Activated naive CD8-positive, alpha-beta T cell treated with anti-CD3 and anti-CD28 coated beads for 36 hours (primary cell): ENCODE measurements around the gene LRP1B. TPM values are rescaled to one million over a fixed set of nuclear protein-coding genes. Genes with fewer than 3 reads are reported as not detected.
"Not testable (repeated sequence)": the region's sequence is repeated elsewhere in the genome, so short reads cannot be mapped to it uniquely, and the experiment has no call there.

Source experiments
- DNase-seq: peaks from one replicate; pipeline ENCODE4 v3.0.0; 2021
- H3K27ac Mint-ChIP-seq: one replicate; pipeline ENCODE4 v1.8.0; 2022; ENCODE audit warnings: mild to moderate bottlenecking, moderate library complexity, mixed read lengths
- H3K27me3 Mint-ChIP-seq: one replicate; pipeline ENCODE4 v1.8.0; 2022; ENCODE audit warnings: mild to moderate bottlenecking, mixed read lengths
- H3K36me3 Mint-ChIP-seq: one replicate; pipeline ENCODE4 v1.8.0; 2021; ENCODE audit warnings: mild to moderate bottlenecking, mixed read lengths
- H3K4me1 Mint-ChIP-seq: one replicate; pipeline ENCODE4 v1.8.0; 2021; ENCODE audit warnings: mixed read lengths
- H3K4me3 Mint-ChIP-seq: one replicate; pipeline ENCODE4 v1.8.0; 2022; ENCODE audit warnings: mild to moderate bottlenecking, moderate library complexity, mixed read lengths
- H3K9me3 Mint-ChIP-seq: one replicate; pipeline ENCODE4 v1.8.0; 2022; ENCODE audit warnings: mixed read lengths
- total RNA-seq, 2 experiments: library from RNA; stranded (reverse); gene quantifications; one replicate each; pipeline ENCODE4 v1.2.3, GENCODE V29; 2021

The LRP1B gene
- total RNA-seq, 2 experiments from 2014 or later = not detected

- Mint-ChIP-seq H3K27me3 (no peaks in the 10 kb centered on the region), H3K36me3 (no peaks in the 10 kb centered on the region), H3K4me3 (no peak overlapping the region), H3K27ac (no peak overlapping the region), H3K4me1 (no peaks in the 10 kb centered on the region), H3K9me3 (peaks cover 2% of the 10 kb centered on the region)
- no peak for DNase-seq
Measured at GRCh38 chr2:140384946-140385345, 1745.9 kb downstream of the LRP1B start.

DNA sequence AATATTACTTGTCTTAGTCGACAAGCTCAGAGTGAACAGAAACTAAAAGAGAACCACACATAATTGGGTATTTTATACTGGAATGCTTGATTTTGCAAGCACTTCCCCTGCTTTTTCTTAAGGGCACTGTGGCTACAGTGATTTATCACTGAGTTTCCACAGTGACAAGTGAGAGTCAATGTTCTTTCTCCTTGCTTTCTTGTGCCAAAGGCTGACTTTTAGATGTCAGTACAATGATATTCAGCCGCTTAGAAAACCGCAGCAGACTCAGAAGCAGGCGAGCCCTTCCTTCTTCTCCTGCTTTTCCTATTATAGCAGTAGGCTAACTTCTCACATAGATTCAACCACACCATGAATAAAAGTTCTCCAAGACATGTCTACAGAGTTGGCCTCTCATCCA lies 1747.0 kb downstream of the LRP1B start:
- Mint-ChIP-seq H3K9me3 (peaks cover 6% of the 10 kb centered on the region), H3K36me3 (no peaks in the 10 kb centered on the region), H3K27ac (no peak overlapping the region)

GRCh38 chr2:140376686-140377085 lies 1754.1 kb downstream of the LRP1B start:
- H3K27ac Mint-ChIP-seq = no peak overlapping the region
- H3K27me3 Mint-ChIP-seq = no peaks in the 10 kb centered on the region
- no peaks in the 10 kb centered on the region for H3K4me1 Mint-ChIP-seq
- no peak for DNase-seq
- H3K9me3 Mint-ChIP-seq = peaks cover 3% of the 10 kb centered on the region
- no peak overlapping the region for H3K4me3 Mint-ChIP-seq
- no peaks in the 10 kb centered on the region for H3K36me3 Mint-ChIP-seq

More for the DNA sequence above, 1747.0 kb downstream of the LRP1B start:
- no peak for DNase-seq
- H3K4me3 Mint-ChIP-seq = no peak overlapping the region
- H3K27me3 Mint-ChIP-seq = no peaks in the 10 kb centered on the region
- H3K4me1 Mint-ChIP-seq = no peaks in the 10 kb centered on the region

DNA sequence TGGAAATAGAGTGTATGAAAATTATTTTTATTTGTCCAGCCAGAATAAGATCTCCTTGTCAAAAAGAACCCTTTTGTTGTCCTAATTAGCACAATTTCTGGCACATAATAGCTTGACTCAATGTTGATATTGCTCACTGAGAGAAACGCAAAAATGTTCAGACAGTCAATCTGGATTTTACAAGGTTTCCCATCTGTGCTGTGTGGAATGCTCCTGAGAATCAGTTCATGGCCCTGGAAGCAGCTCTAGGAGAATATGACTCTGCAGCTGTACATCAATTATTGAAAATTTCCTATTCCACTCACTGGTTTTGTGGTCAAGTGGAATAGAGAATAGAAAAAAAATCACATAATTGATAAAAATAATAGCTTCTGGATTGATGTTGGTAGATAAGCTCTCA lies 1767.7 kb downstream of the LRP1B start:
- no peak for DNase-seq
- no peaks in the 10 kb centered on the region for H3K27me3 Mint-ChIP-seq

GRCh38 chr2:140362361-140362760 lies 1768.5 kb downstream of the LRP1B start:
- no peaks in the 10 kb centered on the region for H3K27me3 Mint-ChIP-seq
- H3K9me3 Mint-ChIP-seq = no peaks in the 10 kb centered on the region
- H3K4me3 Mint-ChIP-seq = no peak overlapping the region
- DNase-seq = no peak
- no peaks in the 10 kb centered on the region for H3K36me3 Mint-ChIP-seq
- no peaks in the 10 kb centered on the region for H3K4me1 Mint-ChIP-seq
- no peak overlapping the region for H3K27ac Mint-ChIP-seq

More for the DNA sequence above, 1767.7 kb downstream of the LRP1B start:
- Mint-ChIP-seq H3K36me3 (no peaks in the 10 kb centered on the region), H3K4me3 (no peak overlapping the region), H3K9me3 (no peaks in the 10 kb centered on the region), H3K4me1 (no peaks in the 10 kb centered on the region), H3K27ac (no peak overlapping the region)

GRCh38 chr2:140359056-140359771 lies 1771.6 kb downstream of the LRP1B start:
- Mint-ChIP-seq H3K27ac (no peak overlapping the region), H3K4me3 (no peak overlapping the region), H3K4me1 (no peaks in the 10 kb centered on the region), H3K27me3 (no peaks in the 10 kb centered on the region), H3K9me3 (no peaks in the 10 kb centered on the region), H3K36me3 (no peaks in the 10 kb centered on the region)
- no peak for DNase-seq

DNA sequence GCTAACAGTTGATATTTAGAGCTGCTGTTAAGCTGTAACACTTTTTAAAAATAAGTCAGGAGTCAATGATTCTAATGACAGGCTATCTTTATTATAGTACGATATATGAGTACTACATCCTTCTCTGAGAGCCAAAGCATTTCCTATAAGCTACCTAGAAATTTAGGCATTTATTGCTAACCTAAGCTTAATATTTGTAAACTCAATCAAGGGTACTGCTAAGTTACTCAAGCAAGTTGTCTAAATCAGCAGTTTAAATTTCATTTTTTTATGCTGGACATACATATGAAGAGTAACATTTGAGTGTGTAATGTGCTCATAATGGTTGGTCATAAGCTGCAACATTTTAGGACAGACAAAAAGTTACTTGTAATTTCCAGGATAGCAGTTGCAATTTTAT lies 1774.1 kb downstream of the LRP1B start:
- Mint-ChIP-seq H3K9me3 (no peaks in the 10 kb centered on the region), H3K36me3 (no peaks in the 10 kb centered on the region), H3K4me3 (no peak overlapping the region), H3K27me3 (no peaks in the 10 kb centered on the region), H3K4me1 (no peaks in the 10 kb centered on the region), H3K27ac (no peak overlapping the region)
- no peak for DNase-seq

- H3K36me3 Mint-ChIP-seq = no peaks in the 10 kb centered on the region
- H3K27ac Mint-ChIP-seq = no peak overlapping the region
- H3K9me3 Mint-ChIP-seq = no peaks in the 10 kb centered on the region
- DNase-seq = no peak
- no peak overlapping the region for H3K4me3 Mint-ChIP-seq
- no peaks in the 10 kb centered on the region for H3K27me3 Mint-ChIP-seq
- H3K4me1 Mint-ChIP-seq = no peaks in the 10 kb centered on the region
Measured at GRCh38 chr2:140355511-140356090, 1775.2 kb downstream of the LRP1B start.

DNA sequence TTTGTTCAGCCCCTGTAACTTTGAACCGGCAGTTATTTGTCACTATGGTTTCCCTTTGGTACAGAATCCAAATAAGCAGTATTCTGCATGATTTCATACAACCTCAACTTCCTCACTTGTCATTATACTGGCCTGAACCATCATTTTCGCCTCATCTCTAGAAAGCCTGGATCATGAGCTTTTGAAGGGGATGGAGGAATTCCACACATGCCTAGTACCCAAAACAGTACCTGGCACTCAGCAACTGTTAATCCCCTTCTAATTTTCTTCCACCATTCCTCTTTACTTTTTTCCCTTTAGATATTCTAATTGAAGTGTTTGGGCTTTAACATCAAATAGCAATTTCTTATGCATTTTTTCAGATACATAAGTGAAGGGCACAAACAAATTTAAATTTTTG lies 1776.3 kb downstream of the LRP1B start:
- Mint-ChIP-seq H3K27ac (no peak overlapping the region), H3K4me1 (no peaks in the 10 kb centered on the region), H3K36me3 (no peaks in the 10 kb centered on the region), H3K4me3 (no peak overlapping the region), H3K27me3 (no peaks in the 10 kb centered on the region), H3K9me3 (no peaks in the 10 kb centered on the region)
- no peak for DNase-seq

- no peaks in the 10 kb centered on the region for H3K4me1 Mint-ChIP-seq
- no peaks in the 10 kb centered on the region for H3K27me3 Mint-ChIP-seq
- DNase-seq = no peak
- no peaks in the 10 kb centered on the region for H3K9me3 Mint-ChIP-seq
- no peaks in the 10 kb centered on the region for H3K36me3 Mint-ChIP-seq
- H3K27ac Mint-ChIP-seq = no peak overlapping the region
- no peak overlapping the region for H3K4me3 Mint-ChIP-seq
Measured at GRCh38 chr2:140353541-140353940, 1777.3 kb downstream of the LRP1B start.

DNA sequence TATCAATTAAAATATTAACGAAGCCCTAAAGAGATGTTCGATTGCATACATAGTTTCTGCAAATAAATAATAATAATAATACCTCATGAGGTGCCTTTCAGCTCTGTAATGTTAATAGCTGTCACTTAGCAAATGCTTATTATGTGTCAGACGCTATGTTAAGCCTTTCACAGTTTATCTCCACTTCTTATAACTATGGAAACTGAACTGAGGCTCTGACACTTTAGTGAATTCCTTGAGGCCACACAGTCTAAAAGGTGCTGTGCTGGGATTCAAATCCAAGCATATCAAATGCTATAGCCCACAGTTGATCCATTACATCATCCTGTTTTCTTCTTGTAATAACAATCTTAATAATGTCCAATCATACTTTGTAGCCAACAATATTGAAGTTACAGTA lies 1779.1 kb downstream of the LRP1B start:
- Mint-ChIP-seq H3K27ac (no peak overlapping the region), H3K9me3 (no peaks in the 10 kb centered on the region), H3K27me3 (no peaks in the 10 kb centered on the region), H3K4me1 (no peaks in the 10 kb centered on the region), H3K4me3 (no peak overlapping the region), H3K36me3 (no peaks in the 10 kb centered on the region)
- no peak for DNase-seq

DNA sequence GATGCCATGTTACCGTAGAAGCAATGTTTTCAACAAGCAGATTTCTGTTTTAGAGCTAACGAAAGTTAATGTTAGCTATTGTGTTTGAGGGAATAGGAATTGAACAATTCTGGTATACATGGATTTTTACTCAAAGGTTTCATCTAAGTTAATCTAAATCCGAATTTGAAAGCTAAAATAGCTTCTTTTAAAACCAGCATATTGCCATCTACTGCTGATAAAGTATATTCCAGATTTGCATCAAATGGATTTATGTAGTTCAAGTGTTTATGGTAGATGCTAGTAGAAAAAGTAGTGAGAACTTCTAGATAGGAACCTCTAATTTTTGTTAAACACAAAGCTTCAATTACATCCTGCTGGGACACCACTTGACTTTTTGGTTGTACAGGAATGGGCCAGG lies 1781.1 kb downstream of the LRP1B start:
- no peak for DNase-seq
- H3K27me3 Mint-ChIP-seq = no peaks in the 10 kb centered on the region
- H3K4me3 Mint-ChIP-seq = no peak overlapping the region
- no peak overlapping the region for H3K27ac Mint-ChIP-seq
- peaks cover 2% of the 10 kb centered on the region for H3K9me3 Mint-ChIP-seq
- no peaks in the 10 kb centered on the region for H3K4me1 Mint-ChIP-seq
- H3K36me3 Mint-ChIP-seq = no peaks in the 10 kb centered on the region

GRCh38 chr2:140348826-140349225 lies 1782.0 kb downstream of the LRP1B start:
- Mint-ChIP-seq H3K9me3 (peaks cover 2% of the 10 kb centered on the region), H3K27ac (no peak overlapping the region), H3K4me3 (no peak overlapping the region), H3K36me3 (no peaks in the 10 kb centered on the region), H3K4me1 (no peaks in the 10 kb centered on the region), H3K27me3 (no peaks in the 10 kb centered on the region)
- DNase-seq = no peak

GRCh38 chr2:140344838-140345237 lies 1786.0 kb downstream of the LRP1B start:
- Mint-ChIP-seq H3K4me1 (no peaks in the 10 kb centered on the region), H3K27ac (no peak overlapping the region), H3K27me3 (no peaks in the 10 kb centered on the region), H3K4me3 (no peak overlapping the region), H3K36me3 (no peaks in the 10 kb centered on the region), H3K9me3 (peaks cover 2% of the 10 kb centered on the region)
- no peak for DNase-seq

DNA sequence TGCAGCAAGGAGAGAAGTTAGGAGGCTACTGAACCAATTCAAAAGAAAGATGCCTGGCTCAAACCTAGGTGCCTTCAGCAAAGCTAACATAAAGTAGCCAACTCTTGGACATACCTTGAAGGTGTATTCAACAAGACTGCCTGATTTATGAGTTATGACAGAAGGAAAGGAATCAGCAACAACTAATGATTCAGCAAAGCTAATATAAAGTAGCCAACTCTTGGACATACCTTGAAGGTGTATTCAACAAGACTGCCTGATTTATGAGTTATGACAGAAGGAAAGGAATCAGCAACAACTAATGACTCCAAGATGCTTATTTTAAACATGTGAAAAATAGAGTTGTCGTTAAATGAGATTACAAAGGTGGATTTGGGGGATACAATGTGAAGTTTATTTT lies 1786.5 kb downstream of the LRP1B start:
- not testable (repeated sequence) for H3K9me3 Mint-ChIP-seq, H3K36me3 Mint-ChIP-seq, H3K4me3 Mint-ChIP-seq, H3K4me1 Mint-ChIP-seq, H3K27ac Mint-ChIP-seq, H3K27me3 Mint-ChIP-seq, DNase-seq

DNA sequence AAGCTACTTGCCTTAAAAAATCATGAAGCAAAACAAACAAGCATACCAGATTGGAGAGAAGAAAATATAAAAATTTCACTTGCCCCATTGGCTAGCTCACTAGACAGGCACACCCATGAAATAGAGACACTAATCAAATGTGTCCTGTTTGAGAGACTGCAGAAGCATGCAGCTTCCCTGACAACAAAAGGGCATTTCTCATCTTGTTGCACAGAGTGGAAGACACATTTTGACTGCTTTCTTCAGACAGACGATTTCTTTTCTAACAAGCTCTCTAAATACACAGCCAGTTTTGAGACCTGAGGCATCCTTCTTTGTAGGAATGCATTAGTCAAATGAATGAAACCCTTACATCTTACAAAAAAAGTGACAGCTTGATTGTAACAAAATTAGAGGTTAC lies 1792.0 kb downstream of the LRP1B start:
- no peak for DNase-seq
- Mint-ChIP-seq H3K27ac (no peak overlapping the region), H3K4me1 (no peaks in the 10 kb centered on the region), H3K9me3 (peaks cover 1% of the 10 kb centered on the region), H3K36me3 (no peaks in the 10 kb centered on the region), H3K27me3 (no peaks in the 10 kb centered on the region), H3K4me3 (no peak overlapping the region)
